T-cell (primary cell): ENCODE data around the gene EIF4E3. TPM values are rescaled to one million over a fixed set of nuclear protein-coding genes. Genes with fewer than 3 reads are reported as not detected.

ENCODE experiments used
- ATAC-seq, 4 experiments: fragments of 200-7000 bp in 3 of 4; fragments of 150-1000 bp in 1 of 4; cut with Tn5 transposase; replicated peaks in 1 of 4; 1 replicate in 3 of 4; 2 replicates in 1 of 4; pipeline ENCODE4 v1.10.0; 2021; ENCODE audit warnings: moderate library complexity in 3 of 4, mild to moderate bottlenecking in 2 of 4, moderate number of reproducible peaks in 1 of 4
- CTCF ChIA-PET, 2 donors: fragments of 300-600 bp; sonication (Branson Sonifier 250); formaldehyde crosslinking; loops; one replicate each; lab custom pipeline; 2022; ENCODE audit warnings: antibody characterized with exemption in 2 of 2; lab: Charles Lee
- POLR2A ChIA-PET, 2 donors: fragments of 300-600 bp; sonication (Branson Sonifier 250); formaldehyde crosslinking; loops; one replicate each; lab custom pipeline; 2022; ENCODE audit warnings: antibody characterized with exemption in 2 of 2; lab: Charles Lee
- DNase-seq, 35 experiments: peaks; one replicate each; pipeline versions ENCODE4 v3.0.0 to v3.0.0-alpha.2; 2013 to 2023
- H3K27ac ChIP-seq: one replicate; pipeline ENCODE4 v1.5.1; 2013; ENCODE audit warnings: low read length
- H3K27me3 ChIP-seq, 2 experiments: replicated peaks in 1 of 2; 1 replicate in 1 of 2; 2 replicates in 1 of 2; pipeline versions ENCODE4 v1.6.1 to v1.7.0; 2013; ENCODE audit warnings: low read length in 1 of 2, mixed read lengths in 1 of 2; ENCODE audit not compliant: control insufficient read depth in 2 of 2, insufficient read depth in 2 of 2; ENCODE audit errors: extremely low read depth in 1 of 2
- H3K36me3 ChIP-seq, 2 donors: 1 replicate in 1 of 2; 2 replicates in 1 of 2; pipeline versions ENCODE4 v1.6.1 to v1.7.0; 2013; ENCODE audit warnings: low read length in 1 of 2; ENCODE audit not compliant: control insufficient read depth in 2 of 2, insufficient read depth in 1 of 2; ENCODE audit errors: extremely low read depth in 1 of 2
- H3K4me1 ChIP-seq, 2 experiments: 1 replicate in 1 of 2; 2 replicates in 1 of 2; pipeline versions ENCODE4 v1.6.1 to v1.7.0; 2013; ENCODE audit warnings: low read length in 2 of 2, mixed read lengths in 1 of 2; ENCODE audit not compliant: insufficient read depth in 2 of 2, control insufficient read depth in 1 of 2; ENCODE audit errors: extremely low read depth in 1 of 2
- H3K4me3 ChIP-seq, 2 donors: 1 replicate in 1 of 2; 2 replicates in 1 of 2; pipeline versions ENCODE4 v1.5.1 to v1.7.0; 2013; ENCODE audit warnings: mild to moderate bottlenecking in 2 of 2, low read length in 1 of 2, moderate library complexity in 1 of 2; ENCODE audit not compliant: control insufficient read depth in 1 of 2; ENCODE audit errors: extremely low read depth in 1 of 2
- H3K9me3 ChIP-seq: 2 replicates; pipeline ENCODE4 v1.7.0; 2013
- H3K27ac Mint-ChIP-seq, 2 donors: one replicate each; pipeline ENCODE4 v1.8.0; 2020 to 2021; ENCODE audit warnings: mild to moderate bottlenecking in 2 of 2, mixed read lengths in 2 of 2
- H3K27me3 Mint-ChIP-seq, 2 donors: one replicate each; pipeline ENCODE4 v1.8.0; 2021 to 2022; ENCODE audit warnings: mixed read lengths in 2 of 2
- H3K36me3 Mint-ChIP-seq: one replicate; pipeline ENCODE4 v1.8.0; 2021; ENCODE audit warnings: mixed read lengths
- H3K4me1 Mint-ChIP-seq, 3 donors: one replicate each; pipeline ENCODE4 v1.8.0; 2020 to 2022; ENCODE audit warnings: mixed read lengths in 3 of 3, mild to moderate bottlenecking in 1 of 3
- H3K4me3 Mint-ChIP-seq, 3 donors: one replicate each; pipeline ENCODE4 v1.8.0; 2020 to 2022; ENCODE audit warnings: mild to moderate bottlenecking in 3 of 3, mixed read lengths in 3 of 3, moderate library complexity in 3 of 3
- H3K9me3 Mint-ChIP-seq, 3 donors: one replicate each; pipeline ENCODE4 v1.8.0; 2020 to 2022; ENCODE audit warnings: mixed read lengths in 3 of 3
- WGBS: methylation state at CpG from one replicate; pipeline ENCODE4 v1.1.5; 2013; ENCODE audit warnings: missing lambda C conversion rate; ENCODE audit not compliant: insufficient coverage; 5-methylcytosine and 5-hydroxymethylcytosine counted together
- total RNA-seq, 35 experiments: library from RNA in 6 of 35; stranded (reverse) in 6 of 35; fragments of 120-200 nt in 1 of 35; gene quantifications; one replicate each; pipeline versions ENCODE4 v1.2.1 to v1.2.4 and lab custom pipeline; 2013 to 2026

The EIF4E3 gene
- total RNA-seq, 5 donors from 2014 or later (not counting 1 experiment from before 2014, with no cell fraction given) = 32.3 to 62.5 (median 58.6) TPM

- 6% methylated on average over 6 of the region's 8 CpGs for WGBS
- peak in 31 of 35 experiments; percentile 26 to 79 (median 47) for DNase-seq
- H3K36me3 Mint-ChIP-seq = no peaks in the 10 kb centered on the region
- H3K36me3 ChIP-seq = no peaks in the 10 kb centered on the region
- H3K9me3 ChIP-seq = no peaks in the 10 kb centered on the region
- ChIA-PET POLR2A (no interaction called here), CTCF (no interaction called here)
- no peaks in the 10 kb centered on the region for H3K27me3 ChIP-seq
- H3K27ac Mint-ChIP-seq = peak overlapping the region; percentile 94 to 97
- H3K4me1 Mint-ChIP-seq = peaks cover 70 to 79% (median 77%) of the 10 kb centered on the region in 3 donors
- H3K4me1 ChIP-seq = peaks cover 42 to 58% of the 10 kb centered on the region in 2 experiments
- peak overlapping the region; percentile 55 to 86 for H3K4me3 ChIP-seq
- H3K27me3 Mint-ChIP-seq = no peaks in the 10 kb centered on the region
- H3K27ac ChIP-seq = peak overlapping the region; percentile 76
- no peaks in the 10 kb centered on the region for H3K9me3 Mint-ChIP-seq
- ATAC-seq = peak; percentile 28 to 71 (median 42)
- peak overlapping the region; percentile 89 to 95 (median 94) for H3K4me3 Mint-ChIP-seq
Measured at GRCh38 chr3:71726146-71726545, 944 bp upstream of the EIF4E3 start.

DNA sequence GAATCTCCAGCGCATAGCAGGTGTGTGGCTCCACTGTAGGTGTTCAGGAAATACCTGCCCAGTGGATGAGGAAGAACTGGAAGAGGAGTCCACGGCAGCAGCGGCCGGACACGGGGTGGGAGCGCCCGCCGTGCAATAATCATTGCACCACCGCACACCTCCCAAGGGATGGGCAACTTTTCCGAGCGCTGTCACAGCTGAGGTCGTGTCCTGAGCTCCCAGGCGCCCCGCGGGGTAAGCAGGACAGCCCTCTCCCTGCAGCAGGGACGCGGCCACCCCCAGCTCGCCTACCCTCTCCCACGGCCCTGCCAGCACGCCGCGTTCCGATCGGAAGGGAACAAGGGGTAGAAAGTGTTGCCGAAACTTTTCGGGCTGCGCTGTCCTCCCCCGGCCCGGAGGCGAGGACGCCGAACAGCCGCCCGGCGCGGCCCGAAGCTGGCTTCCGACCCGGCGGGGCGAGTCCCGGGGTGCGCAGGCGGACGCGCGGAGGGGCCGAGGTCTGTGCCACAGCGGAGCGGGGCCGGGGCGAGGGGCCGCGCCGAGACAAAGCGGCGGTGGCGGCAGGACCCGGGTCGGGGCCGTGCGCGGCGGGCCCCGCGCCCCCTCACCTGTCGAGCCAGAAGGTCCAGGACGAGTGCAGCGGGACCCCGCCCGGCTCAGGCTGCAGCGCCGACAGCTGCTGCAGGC, 475 bp downstream of the EIF4E3 start:
- peaks cover 43 to 62% of the 10 kb centered on the region in 2 experiments for H3K4me1 ChIP-seq
- WGBS = under 1% methylated on average over 59 of the region's 73 CpGs
- H3K4me3 Mint-ChIP-seq = peak overlapping the region; percentile 68 to 96 (median 94)
- no peaks in the 10 kb centered on the region for H3K27me3 ChIP-seq
- H3K9me3 Mint-ChIP-seq = no peaks in the 10 kb centered on the region
- no peaks in the 10 kb centered on the region for H3K27me3 Mint-ChIP-seq
- DNase-seq (peak in 15 of 35 experiments; percentile 9 to 51 (median 34)), ATAC-seq (peak; percentile 14 to 50 (median 40))
- peaks cover 9% of the 10 kb centered on the region for H3K36me3 Mint-ChIP-seq
- peaks cover 68 to 76% (median 75%) of the 10 kb centered on the region in 3 donors for H3K4me1 Mint-ChIP-seq
- H3K36me3 ChIP-seq = peaks cover 0 to 7% of the 10 kb centered on the region in 2 donors
- peak overlapping the region; percentile 66 to 94 for H3K4me3 ChIP-seq
- CTCF ChIA-PET = interaction anchor here (0.5 to 3.4 kb wide), 5 partner anchors 11 to 1095 kb away, joined by 3 to 13 read pairs (median 4); no protein-coding TSS in a partner anchor
- H3K27ac ChIP-seq = peak overlapping the region; percentile 80
- H3K9me3 ChIP-seq = no peaks in the 10 kb centered on the region
- H3K27ac Mint-ChIP-seq = peak overlapping the region; percentile 94 to 96
- POLR2A ChIA-PET = interaction anchor here in 1 of 2 donors (0.5 kb wide), 1 partner anchor 593 kb away, joined by 4 read pairs; no protein-coding TSS in a partner anchor

DNA sequence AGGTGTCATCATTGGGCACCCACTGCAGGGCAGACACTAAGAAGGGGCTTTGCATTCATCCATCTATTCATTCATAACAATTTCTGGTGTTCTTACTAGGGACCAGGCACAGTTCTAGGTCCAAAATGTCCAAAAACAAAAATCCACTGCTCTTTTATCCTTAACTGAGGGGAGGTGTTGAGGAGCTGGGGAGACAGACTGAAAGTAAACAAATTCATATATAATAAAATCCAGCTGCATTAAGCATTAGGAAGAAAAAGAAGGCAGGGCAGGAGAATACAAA, 1.1 kb downstream of the EIF4E3 start:
- Histone ChIP-seq H3K9me3 (no peaks in the 10 kb centered on the region), H3K36me3 (peaks cover 0 to 7% of the 10 kb centered on the region in 2 donors), H3K27me3 (no peaks in the 10 kb centered on the region), H3K4me1 (peaks cover 37 to 62% of the 10 kb centered on the region in 2 experiments), H3K27ac (peak overlapping the region; percentile 80), H3K4me3 (peak overlapping the region; percentile 66 to 94)
- Mint-ChIP-seq H3K27me3 (no peaks in the 10 kb centered on the region), H3K4me3 (peak overlapping the region; percentile 68 to 96 (median 94)), H3K9me3 (no peaks in the 10 kb centered on the region), H3K27ac (peak overlapping the region; percentile 94 to 96), H3K4me1 (peaks cover 68 to 76% (median 75%) of the 10 kb centered on the region in 3 donors), H3K36me3 (peaks cover 13% of the 10 kb centered on the region)
- no peak for ATAC-seq
- CTCF ChIA-PET = interaction anchor here (0.5 to 3.4 kb wide), 6 partner anchors 11 to 1095 kb away, joined by 3 to 13 read pairs (median 4); no protein-coding TSS in a partner anchor
- POLR2A ChIA-PET = interaction anchor here in 1 of 2 donors (1.0 kb wide), 1 partner anchor 43 kb away, joined by 5 read pairs; no protein-coding TSS in a partner anchor
- no peak for DNase-seq

DNA sequence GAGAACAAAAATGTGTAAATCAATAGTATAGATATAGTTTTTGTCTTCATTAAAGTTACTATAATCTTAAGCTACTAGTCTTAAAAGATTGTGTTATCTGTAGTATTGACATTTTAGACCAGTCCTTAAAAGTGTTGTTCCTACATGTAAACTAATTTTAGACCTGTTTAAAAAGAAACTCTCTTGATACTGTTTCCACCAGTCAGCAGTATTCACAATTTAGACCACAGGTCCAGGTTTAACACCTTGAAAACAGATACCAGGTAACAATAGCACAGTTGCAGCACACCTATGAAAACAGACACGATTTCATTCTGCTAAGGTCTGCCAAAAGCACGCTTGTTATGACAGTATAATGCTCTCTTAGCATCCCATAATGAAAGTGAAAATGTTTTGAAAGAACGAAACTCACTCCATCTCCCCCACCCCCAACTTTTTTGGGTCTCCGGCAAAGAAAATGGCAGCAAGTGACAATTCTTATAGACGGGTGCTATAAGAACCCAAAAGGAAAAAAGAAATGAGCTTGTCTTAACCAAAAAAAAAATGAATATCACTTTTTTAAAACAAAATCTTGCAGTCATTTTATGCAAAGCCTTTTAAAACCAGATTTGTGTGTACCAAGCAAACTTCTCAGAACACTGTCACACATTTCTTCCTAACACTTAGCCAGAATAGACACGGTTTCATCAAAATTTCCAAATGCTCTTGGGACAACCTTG, 1.6 kb downstream of the EIF4E3 start:
- peak in 3 of 4 experiments; percentile 30 to 57 (median 32) for ATAC-seq
- Histone ChIP-seq H3K4me1 (peaks cover 35 to 62% of the 10 kb centered on the region in 2 experiments), H3K36me3 (peaks cover 0 to 7% of the 10 kb centered on the region in 2 donors), H3K4me3 (peak overlapping the region; percentile 66 to 94), H3K27ac (peak overlapping the region; percentile 80), H3K27me3 (no peaks in the 10 kb centered on the region), H3K9me3 (no peaks in the 10 kb centered on the region)
- peak overlapping the region; percentile 94 to 96 for H3K27ac Mint-ChIP-seq
- H3K27me3 Mint-ChIP-seq = no peaks in the 10 kb centered on the region
- H3K9me3 Mint-ChIP-seq = no peaks in the 10 kb centered on the region
- peaks cover 68 to 76% (median 75%) of the 10 kb centered on the region in 3 donors for H3K4me1 Mint-ChIP-seq
- CTCF ChIA-PET = interaction anchor here (0.6 to 3.4 kb wide), 7 partner anchors 8 to 1096 kb away, joined by 3 to 13 read pairs (median 3); no protein-coding TSS in a partner anchor
- WGBS = 0% methylated on average over 1 of the region's 6 CpGs
- POLR2A ChIA-PET = interaction anchor here in 1 of 2 donors (1.0 kb wide), 1 partner anchor 43 kb away, joined by 5 read pairs; no protein-coding TSS in a partner anchor
- H3K36me3 Mint-ChIP-seq = peaks cover 16% of the 10 kb centered on the region
- peak overlapping the region; percentile 68 to 96 (median 94) for H3K4me3 Mint-ChIP-seq
- peak in 30 of 35 experiments; percentile 21 to 77 (median 55) for DNase-seq

GRCh38 chr3:71722693-71723092, 2.5 kb downstream of the EIF4E3 start:
- DNase-seq = no peak
- H3K9me3 ChIP-seq = no peaks in the 10 kb centered on the region
- Mint-ChIP-seq H3K9me3 (no peaks in the 10 kb centered on the region), H3K27ac (peak overlapping the region; percentile 94 to 96), H3K27me3 (no peaks in the 10 kb centered on the region), H3K36me3 (peaks cover 16% of the 10 kb centered on the region), H3K4me3 (peak overlapping the region; percentile 68 to 96 (median 94)), H3K4me1 (peaks cover 71 to 79% (median 78%) of the 10 kb centered on the region in 3 donors)
- no peaks in the 10 kb centered on the region for H3K27me3 ChIP-seq
- H3K4me1 ChIP-seq = peaks cover 38 to 60% of the 10 kb centered on the region in 2 experiments
- H3K36me3 ChIP-seq = peaks cover 0 to 7% of the 10 kb centered on the region in 2 donors
- ChIA-PET CTCF (interaction anchor here in 1 of 2 donors (0.6 to 3.4 kb wide), 3 partner anchors 11 to 687 kb away, joined by 3 to 13 read pairs (median 4); no protein-coding TSS in a partner anchor), POLR2A (no interaction called here)
- no CpG with 5 or more reads among the region's 1 CpG for WGBS
- peak overlapping the region; percentile 21 to 94 for H3K4me3 ChIP-seq
- ATAC-seq = no peak
- H3K27ac ChIP-seq = peak overlapping the region; percentile 80
